C4-2B (cell line): ENCODE measurements around the gene ASIC2.
A peak's percentile ranks its signal among the peaks of the same experiment; 100 is the strongest.

Experiments used
- H3K27ac ChIP-seq: fragments of 450-650 bp; 2 replicates; pipeline ENCODE4 v1.5.1; 2017
- CTCF ChIP-seq: fragments of 450-650 bp; conservative IDR thresholded peaks from 2 replicates; pipeline ENCODE4 v1.5.1; 2017; ENCODE audit warnings: mild to moderate bottlenecking
- ZFX ChIP-seq: fragments of 450-650 bp; IDR thresholded peaks from 2 replicates; pipeline ENCODE4 v1.6.1; 2017

ASIC2 gene

GRCh38 chr17:33290253-33290652, 2.8 kb downstream of the ASIC2 start:
- TF ChIP-seq CTCF (no peak), ZFX (no peak)
- H3K27ac ChIP-seq, result no peak overlapping the region

- no peak for TF ChIP-seq ZFX
- no peak for TF ChIP-seq CTCF
- H3K27ac ChIP-seq, result no peak overlapping the region
Measured at GRCh38 chr17:33288954-33289353, 4.1 kb downstream of the ASIC2 start.

- TF ChIP-seq CTCF, result no peak
- no peak for TF ChIP-seq ZFX
- H3K27ac ChIP-seq, result no peak overlapping the region
Measured at GRCh38 chr17:33287096-33287725, 5.9 kb downstream of the ASIC2 start.

GRCh38 chr17:33285413-33285812, 7.7 kb downstream of the ASIC2 start:
- no peak overlapping the region for H3K27ac ChIP-seq
- no peak for TF ChIP-seq CTCF
- TF ChIP-seq ZFX, result no peak

GRCh38 chr17:33284022-33284421, 9.1 kb downstream of the ASIC2 start:
- TF ChIP-seq ZFX, result no peak
- peak overlapping the region; percentile 59; the same call in 1 of the 2 replicates for H3K27ac ChIP-seq

GRCh38 chr17:33280162-33280943, 12.7 kb downstream of the ASIC2 start:
- H3K27ac ChIP-seq, result no peak overlapping the region
- no peak for TF ChIP-seq ZFX
- TF ChIP-seq CTCF, result no peak

- TF ChIP-seq CTCF (no peak), ZFX (no peak)
- H3K27ac ChIP-seq, result no peak overlapping the region
Measured at GRCh38 chr17:33277436-33278100, 15.5 kb downstream of the ASIC2 start.
